ENCODE results near the gene MSMB.

DNA sequence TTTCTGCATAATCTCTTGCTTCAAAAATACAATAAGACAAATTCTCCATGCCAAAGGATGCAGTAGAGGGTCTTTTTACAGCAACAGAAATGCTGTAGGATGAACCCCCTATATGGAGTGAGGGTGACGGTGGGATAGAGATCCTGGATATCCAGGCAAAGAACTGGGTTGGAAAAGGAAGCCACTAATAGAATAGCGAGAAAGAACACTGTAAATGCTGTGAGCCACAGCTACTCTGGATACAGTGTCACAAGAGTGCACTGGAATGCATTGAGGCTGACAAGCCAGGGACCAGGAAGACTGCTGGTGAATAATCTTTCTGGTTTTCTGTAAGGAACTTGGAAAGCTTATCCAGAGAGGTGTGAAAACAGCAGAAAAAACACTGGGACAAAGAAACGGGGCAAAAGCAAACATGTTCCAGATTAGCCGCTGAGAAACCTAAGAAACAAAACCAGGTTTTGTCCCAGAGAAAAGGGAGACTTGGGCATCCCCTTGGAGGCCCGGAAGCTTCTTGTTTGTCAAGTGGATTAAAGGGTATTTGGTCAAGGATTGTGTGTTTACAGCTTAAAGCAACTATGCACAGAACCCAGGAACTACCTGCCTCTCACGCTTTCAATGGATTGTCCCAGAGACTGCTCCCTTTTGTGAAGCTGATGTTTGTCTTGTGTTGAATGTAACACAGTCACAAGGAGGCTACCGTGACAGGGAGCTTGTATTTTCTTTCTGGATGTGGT lies 6.2 kb upstream of the MSMB start:
- TF ChIP-seq, protein P1, sequence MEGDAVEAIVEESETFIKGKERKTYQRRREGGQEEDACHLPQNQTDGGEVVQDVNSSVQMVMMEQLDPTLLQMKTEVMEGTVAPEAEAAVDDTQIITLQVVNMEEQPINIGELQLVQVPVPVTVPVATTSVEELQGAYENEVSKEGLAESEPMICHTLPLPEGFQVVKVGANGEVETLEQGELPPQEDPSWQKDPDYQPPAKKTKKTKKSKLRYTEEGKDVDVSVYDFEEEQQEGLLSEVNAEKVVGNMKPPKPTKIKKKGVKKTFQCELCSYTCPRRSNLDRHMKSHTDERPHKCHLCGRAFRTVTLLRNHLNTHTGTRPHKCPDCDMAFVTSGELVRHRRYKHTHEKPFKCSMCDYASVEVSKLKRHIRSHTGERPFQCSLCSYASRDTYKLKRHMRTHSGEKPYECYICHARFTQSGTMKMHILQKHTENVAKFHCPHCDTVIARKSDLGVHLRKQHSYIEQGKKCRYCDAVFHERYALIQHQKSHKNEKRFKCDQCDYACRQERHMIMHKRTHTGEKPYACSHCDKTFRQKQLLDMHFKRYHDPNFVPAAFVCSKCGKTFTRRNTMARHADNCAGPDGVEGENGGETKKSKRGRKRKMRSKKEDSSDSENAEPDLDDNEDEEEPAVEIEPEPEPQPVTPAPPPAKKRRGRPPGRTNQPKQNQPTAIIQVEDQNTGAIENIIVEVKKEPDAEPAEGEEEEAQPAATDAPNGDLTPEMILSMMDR (conservative IDR thresholded peaks at IDR 0.05; ENCODE audit: low read depth, low read length) = no peak
- no peak for TF ChIP-seq RAD21 (IDR thresholded peaks at IDR 0.05; ENCODE audit: low read length)
- TF ChIP-seq SMC3 (IDR thresholded peaks at IDR 0.05; ENCODE audit: low read depth, low read length) = no peak
- no peak for TF ChIP-seq FOS (IDR thresholded peaks at IDR 0.05; ENCODE audit: low read depth, low read length)
- TF ChIP-seq POLR2A (IDR thresholded peaks at IDR 0.05; ENCODE audit: low read depth, low read length) = no peak
- no peak for TF ChIP-seq MXI1 (IDR thresholded peaks at IDR 0.05; ENCODE audit: borderline replicate concordance, low read depth, low read length)
- no peak for TF ChIP-seq MAZ (IDR thresholded peaks at IDR 0.05; ENCODE audit: borderline replicate concordance, low read depth, low read length)
